ENCODE measurements around the gene PDX1.

DNA sequence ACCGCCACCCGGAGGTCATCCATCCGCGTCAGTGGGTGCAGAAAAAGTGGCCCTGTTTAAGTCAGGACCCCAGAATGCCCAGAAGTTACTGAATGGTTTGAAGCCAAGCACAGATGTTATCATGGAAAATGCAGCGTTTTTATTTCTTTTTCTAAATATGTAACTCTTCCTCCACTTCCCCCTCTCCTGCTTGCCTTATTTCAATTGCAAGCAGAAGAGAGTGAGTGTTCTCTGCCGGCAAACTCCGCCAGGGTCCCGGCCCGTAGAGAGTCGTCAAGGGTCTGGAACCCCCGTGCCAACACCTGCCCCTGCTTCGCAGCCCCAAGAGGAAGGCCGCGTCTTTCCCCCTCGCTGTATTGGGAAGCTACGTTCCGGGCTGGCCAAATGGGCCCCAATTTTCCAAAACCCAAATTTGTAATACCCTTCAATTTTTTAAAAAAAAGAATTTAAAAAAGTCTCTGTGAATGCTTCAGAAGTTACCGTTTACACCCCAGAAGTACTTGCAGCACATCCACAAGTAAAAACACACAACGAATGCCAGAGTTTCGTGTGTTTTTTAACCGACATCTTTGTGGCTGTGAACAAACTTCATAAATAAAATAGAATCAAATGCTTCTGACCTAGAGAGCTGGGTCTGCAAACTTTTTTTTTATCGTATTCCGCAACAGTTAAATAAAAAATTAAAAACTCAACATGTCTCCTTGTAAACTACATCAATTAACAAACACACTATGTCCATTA, 712 bp upstream of the PDX1 start:
- TF ChIP-seq, protein P1, sequence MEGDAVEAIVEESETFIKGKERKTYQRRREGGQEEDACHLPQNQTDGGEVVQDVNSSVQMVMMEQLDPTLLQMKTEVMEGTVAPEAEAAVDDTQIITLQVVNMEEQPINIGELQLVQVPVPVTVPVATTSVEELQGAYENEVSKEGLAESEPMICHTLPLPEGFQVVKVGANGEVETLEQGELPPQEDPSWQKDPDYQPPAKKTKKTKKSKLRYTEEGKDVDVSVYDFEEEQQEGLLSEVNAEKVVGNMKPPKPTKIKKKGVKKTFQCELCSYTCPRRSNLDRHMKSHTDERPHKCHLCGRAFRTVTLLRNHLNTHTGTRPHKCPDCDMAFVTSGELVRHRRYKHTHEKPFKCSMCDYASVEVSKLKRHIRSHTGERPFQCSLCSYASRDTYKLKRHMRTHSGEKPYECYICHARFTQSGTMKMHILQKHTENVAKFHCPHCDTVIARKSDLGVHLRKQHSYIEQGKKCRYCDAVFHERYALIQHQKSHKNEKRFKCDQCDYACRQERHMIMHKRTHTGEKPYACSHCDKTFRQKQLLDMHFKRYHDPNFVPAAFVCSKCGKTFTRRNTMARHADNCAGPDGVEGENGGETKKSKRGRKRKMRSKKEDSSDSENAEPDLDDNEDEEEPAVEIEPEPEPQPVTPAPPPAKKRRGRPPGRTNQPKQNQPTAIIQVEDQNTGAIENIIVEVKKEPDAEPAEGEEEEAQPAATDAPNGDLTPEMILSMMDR (IDR thresholded peaks at IDR 0.05) = no peak
- no peak for TF ChIP-seq POLR2A (IDR thresholded peaks at IDR 0.05)
